RPMI7951 (cell line): ENCODE measurements around the gene DIDO1. TPM values are rescaled to one million over a fixed set of nuclear protein-coding genes. Genes with fewer than 3 reads are reported as not detected.
"Not testable (repeated sequence)": the region's sequence is repeated elsewhere in the genome, so short reads cannot be mapped to it uniquely, and the experiment has no call there.

ENCODE experiments used
- DNase-seq: peaks from one replicate; pipeline ENCODE4 v3.0.0-alpha.2; 2012; ENCODE audit warnings: low read depth
- total RNA-seq: library from RNA; depleted of rRNA; stranded (reverse); fragments of >200 nt; shearing (Covaris generic); gene quantifications from 2 replicates; pipeline ENCODE4 v1.2.3, GENCODE V29; 2014

The DIDO1 gene
- total RNA-seq, 1 experiment from 2014 or later = 30.0 TPM

DNA sequence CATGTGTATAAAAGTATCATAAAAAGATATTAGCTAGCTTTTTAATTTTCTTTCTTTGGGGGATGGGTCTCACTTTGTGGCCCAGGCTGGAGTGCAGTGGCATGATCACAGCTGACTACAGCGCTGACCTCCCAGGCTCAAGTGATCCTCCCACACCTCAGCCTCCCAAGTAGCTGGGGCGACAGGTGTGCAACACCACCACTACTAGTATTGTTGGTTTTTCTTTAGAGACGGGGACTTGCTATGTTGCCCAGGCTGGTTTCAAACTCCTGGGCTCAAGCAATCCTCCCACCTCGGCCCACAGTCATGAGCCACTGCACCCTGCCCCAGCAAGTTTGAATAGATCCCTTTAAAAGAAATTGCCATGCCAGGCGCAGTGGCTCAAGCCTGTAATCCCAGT is 71.2 kb downstream of the DIDO1 start:
- DNase-seq = no peak

DNA sequence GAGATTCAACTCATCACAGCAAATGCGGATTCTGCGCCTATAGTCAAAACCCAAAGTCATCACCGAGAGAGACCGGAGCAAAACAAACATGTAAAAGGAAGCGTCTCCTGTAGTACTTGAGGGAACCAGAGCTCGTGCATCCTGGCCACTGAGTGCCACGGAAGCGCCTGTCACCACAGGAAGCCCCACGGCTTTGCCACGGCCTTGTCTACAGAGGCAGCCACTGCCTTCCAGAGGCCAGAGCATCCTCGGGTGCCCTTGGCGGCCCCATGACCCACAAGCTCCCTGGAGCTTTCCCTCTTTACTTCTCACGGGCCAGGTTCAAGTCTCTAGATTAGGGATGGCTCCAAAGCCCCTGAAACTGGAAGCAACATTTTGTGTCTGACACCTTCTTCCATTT is 72.2 kb downstream of the DIDO1 start:
- DNase-seq = no peak

DNA sequence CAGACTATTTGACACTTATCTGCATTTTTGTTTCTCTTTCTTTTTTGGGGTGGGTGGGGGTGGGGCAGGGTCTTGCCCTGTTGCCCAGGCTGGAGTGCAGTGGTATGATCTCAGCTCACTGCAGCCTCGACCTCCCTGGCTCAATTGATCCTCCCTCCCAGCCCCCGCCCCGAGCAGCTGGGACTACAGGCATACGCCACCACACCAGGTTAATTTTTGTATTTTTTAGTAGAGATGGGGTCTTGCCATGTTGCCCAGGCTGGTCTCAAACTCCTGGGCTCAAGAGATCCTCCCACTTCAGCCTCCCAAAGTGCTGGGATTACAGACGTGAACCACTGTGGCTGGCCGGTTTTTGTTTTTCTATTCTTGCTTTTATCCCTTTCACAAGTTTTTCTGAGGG is 73.0 kb downstream of the DIDO1 start:
- DNase-seq = not testable (repeated sequence)

- DNase-seq = no peak
Observed at GRCh38 chr20:62852841-62853240, 73.5 kb downstream of the DIDO1 start.

- no peak for DNase-seq
Observed at GRCh38 chr20:62852196-62852595, 74.1 kb downstream of the DIDO1 start.

DNA sequence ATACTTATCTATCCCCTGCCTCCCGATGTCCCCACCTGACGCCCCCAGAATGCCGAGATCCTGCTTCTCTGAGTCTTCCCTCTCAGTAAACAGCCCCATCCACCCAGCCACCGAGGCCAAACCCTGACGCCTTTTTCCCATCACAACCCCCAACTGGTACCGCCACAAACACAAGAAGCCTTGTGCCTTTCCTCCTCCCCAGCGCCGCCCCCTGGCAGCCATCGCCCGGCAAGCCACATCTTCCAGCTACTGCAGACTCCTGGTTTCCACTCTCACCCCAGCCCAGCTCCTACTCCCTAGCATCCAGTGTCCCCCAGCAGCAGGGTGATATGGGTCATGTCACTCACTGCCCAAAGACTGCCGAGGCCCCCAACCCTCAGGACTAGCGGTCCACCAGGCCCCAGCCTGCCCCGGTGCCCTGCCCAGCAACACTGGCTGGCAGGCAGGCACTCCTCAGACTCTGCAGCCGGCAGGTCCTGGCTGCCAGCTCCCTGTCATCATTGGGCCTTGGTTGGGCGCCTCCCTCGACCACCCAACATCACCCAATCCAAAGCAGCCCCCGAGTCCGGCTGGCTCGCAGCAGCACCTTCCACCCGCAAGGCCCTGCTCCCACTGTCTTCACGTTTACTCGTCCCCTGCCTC is 75.9 kb downstream of the DIDO1 start:
- DNase-seq = no peak

DNA sequence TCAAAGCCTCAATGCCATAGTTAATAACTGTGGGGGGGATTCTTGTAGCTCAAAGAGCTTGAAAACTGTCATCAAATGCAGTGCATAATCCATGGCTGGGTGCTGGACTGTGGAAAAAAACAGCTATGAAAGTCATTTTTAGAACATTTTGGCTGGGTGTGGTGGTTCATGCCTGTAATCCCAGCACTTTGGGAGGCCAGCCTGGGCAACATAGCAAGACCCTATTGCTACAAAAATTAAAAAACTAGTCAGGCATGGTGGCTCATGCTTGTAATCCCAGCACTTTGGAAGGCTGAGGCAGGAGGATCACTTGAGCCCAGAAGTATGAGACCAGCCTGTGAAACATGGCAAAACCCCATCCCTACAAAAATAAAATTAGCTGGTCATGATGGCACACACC is 76.9 kb downstream of the DIDO1 start:
- no peak for DNase-seq

GRCh38 chr20:62848917-62849316 is 77.4 kb downstream of the DIDO1 start:
- DNase-seq = not testable (repeated sequence)

GRCh38 chr20:62846166-62846890 is 80.0 kb downstream of the DIDO1 start:
- DNase-seq = no peak

GRCh38 chr20:62845416-62846160 is 80.7 kb downstream of the DIDO1 start:
- DNase-seq = no peak

GRCh38 chr20:62844182-62844581 is 82.1 kb downstream of the DIDO1 start:
- no peak for DNase-seq

DNA sequence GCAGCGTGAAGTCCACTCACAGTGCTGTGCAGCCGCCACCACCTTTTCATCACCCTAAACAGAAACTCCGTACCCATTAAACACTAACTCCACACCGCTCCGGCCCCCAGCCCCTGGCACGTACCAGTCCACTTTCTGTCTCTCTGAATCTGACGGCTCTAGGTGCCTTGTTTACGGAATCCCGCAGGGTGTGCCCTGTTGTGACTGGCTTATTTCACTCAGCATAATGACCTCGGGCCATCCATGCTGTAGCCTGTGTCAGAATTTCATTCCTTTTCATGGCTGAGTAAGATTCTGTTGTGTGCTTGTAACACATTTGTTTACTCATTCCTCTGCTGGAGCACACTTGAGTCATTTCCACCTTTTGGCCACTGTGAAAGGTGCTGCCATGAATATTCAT is 82.6 kb downstream of the DIDO1 start:
- DNase-seq = no peak

DNA sequence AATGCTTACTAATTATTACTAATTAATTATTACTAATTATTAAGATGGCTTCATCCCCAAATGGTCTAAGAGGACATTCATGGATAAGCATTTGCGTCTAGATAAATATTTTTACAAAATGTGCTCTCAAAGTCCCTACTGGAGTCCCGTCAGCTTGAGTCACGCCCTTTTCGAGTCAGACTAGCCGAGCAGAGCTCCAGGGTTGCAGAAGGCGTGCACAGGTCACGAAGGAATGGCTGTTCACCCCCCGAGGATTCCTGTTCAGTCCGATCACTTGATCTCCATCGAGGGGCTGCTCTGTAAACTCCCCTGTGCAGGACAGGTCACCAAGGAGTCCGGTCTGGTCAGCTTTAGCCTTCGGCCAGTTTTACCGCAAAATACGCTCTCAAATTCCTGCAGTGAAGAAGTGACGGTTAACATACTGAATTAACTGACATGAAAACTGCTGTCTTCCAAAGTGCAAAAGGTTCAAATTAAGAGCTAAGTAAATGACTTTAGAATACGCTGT is 84.5 kb downstream of the DIDO1 start:
- no peak for DNase-seq

DNA sequence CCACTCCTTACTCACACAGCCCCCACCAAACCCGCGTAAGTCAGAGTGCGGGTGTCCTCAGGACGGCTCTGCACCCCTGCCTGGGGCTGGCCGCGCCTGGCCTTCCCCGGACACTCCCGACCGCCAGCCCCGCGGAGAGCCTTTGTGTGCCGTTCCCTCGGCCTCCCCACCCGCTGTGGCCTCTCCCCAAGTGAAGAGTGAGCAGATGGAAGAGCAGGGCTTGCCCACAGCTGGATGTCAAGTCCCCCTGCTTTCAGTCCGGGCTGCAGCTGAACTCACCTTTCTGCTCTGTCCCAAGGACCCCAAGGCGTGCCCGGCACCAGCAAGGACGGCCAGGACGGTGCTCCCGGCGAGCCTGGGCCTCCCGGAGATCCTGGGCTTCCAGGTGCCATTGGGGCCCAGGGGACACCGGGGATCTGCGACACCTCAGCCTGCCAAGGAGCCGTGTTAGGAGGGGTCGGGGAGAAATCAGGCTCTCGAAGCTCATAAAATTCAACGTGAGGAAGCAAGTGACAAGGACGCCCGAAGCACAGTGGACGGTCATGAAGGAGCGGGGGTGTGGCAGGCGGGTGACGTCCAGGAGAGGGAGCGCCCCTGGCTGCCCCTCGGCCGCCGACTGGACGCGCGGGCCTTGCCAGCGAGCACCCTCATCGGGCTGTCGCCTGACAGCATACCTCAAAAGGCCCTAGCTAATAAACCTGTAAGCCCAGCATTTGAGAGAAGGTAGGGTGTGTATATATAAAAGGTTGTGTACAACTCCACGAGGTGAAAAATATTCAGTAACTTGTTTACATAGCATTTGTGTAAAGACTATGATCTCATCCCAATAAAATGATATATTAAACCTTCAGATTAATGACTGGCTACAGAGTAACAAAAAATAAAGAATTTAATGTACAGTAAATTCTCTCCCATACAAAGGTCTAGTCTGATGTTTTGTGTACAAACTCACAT is 85.8 kb downstream of the DIDO1 start:
- no peak for DNase-seq

DNA sequence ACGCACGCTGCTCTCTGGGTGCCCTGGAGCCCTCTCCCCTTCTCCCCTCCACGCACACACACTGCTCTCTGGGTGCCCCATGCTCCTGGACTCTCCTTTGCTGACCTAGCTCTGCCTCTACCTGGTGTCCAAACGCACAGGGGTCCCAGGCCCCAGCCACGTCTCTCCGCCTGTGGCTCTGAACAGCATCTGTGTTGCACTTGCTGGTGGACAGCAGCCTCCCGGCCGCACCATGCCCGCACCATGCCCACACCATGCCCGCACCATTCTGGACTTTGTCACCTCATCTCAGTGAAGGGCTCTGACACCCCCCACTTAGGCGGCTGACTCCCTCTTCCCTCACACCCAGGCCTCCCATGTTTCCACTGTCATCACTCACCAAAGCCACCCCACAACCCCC is 86.5 kb downstream of the DIDO1 start:
- no peak for DNase-seq

GRCh38 chr20:62839261-62839660 is 87.0 kb downstream of the DIDO1 start:
- DNase-seq = no peak

- DNase-seq = no peak
Observed at GRCh38 chr20:62838128-62838891, 88.0 kb downstream of the DIDO1 start.

DNA sequence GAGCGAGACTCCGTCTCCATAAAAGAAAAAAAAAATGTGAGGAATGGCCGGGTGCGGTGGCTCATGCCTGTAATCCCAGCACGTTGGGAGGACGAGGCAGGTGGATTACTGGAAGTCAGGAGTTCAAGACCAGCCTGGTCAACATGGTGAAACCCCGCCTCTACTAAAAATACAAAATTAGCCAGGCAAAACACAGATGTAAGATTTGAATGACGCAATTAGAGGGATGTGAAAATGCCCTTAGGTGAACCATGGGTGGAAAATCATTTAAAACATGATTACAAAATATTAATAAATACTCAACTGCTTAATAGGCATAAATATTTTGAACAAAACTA is 88.5 kb downstream of the DIDO1 start:
- DNase-seq = no peak

- no peak for DNase-seq
Observed at GRCh38 chr20:62836967-62837490, 89.3 kb downstream of the DIDO1 start.
